Skeletal muscle satellite cell (primary cell): ENCODE data around the gene ATP8A2.
A peak's percentile ranks its signal among the peaks of the same experiment; 100 is the strongest.

Experiments
- H3K27me3 ChIP-seq: 2 replicates; pipeline ENCODE4 v1.7.0; 2013; ENCODE audit warnings: low read length; ENCODE audit not compliant: control insufficient read depth, insufficient read depth
- H3K36me3 ChIP-seq: 2 replicates; pipeline ENCODE4 v1.7.0; 2013; ENCODE audit warnings: mild to moderate bottlenecking, control low read depth, low read length; ENCODE audit not compliant: insufficient read depth
- H3K4me1 ChIP-seq: 2 replicates; pipeline ENCODE4 v1.7.0; 2013; ENCODE audit warnings: low read length; ENCODE audit not compliant: control insufficient read depth, insufficient read depth
- H3K4me2 ChIP-seq: 2 replicates; pipeline ENCODE4 v1.7.0; 2013; ENCODE audit warnings: mild to moderate bottlenecking, low read length
- H3K4me3 ChIP-seq: 2 replicates; pipeline ENCODE4 v1.7.0; 2013; ENCODE audit warnings: low read length
- H3K9ac ChIP-seq: 2 replicates; pipeline ENCODE4 v1.7.0; 2013; ENCODE audit warnings: mild to moderate bottlenecking, low read depth, low read length, moderate library complexity
- H3K9me3 ChIP-seq: replicated peaks from 2 replicates; pipeline ENCODE4 v1.7.0; 2013; ENCODE audit warnings: mild to moderate bottlenecking, control low read depth, low read length

ATP8A2 gene

DNA sequence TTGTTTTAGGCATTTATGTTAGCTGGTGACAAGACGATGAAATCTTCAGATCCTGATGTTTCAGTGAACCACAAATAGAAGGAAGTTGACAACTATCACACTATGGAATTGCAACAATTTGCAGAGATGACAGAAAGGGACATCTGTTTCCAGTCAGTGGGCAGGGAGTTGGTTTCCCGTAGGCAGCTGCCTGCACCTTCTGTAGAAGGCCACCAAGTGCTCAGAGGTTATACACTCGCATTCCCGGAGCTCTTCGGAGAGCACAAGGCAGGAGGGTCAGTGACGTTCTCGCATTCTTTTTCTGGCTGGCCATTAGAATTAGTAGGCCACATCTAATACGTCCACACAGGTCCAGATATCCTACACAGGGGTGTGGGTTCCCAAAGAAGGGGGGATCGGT, 550.6 kb downstream of the ATP8A2 start:
- Histone ChIP-seq H3K9me3 (no peaks in the 10 kb centered on the region), H3K9ac (peak overlapping the region; percentile 40), H3K4me3 (no peak overlapping the region), H3K4me1 (peaks cover 20% of the 10 kb centered on the region), H3K4me2 (no peak overlapping the region), H3K36me3 (no peaks in the 10 kb centered on the region), H3K27me3 (no peaks in the 10 kb centered on the region)

- Histone ChIP-seq H3K4me1 (peaks cover 20% of the 10 kb centered on the region), H3K36me3 (no peaks in the 10 kb centered on the region), H3K27me3 (no peaks in the 10 kb centered on the region), H3K9me3 (no peaks in the 10 kb centered on the region), H3K9ac (peak overlapping the region; percentile 40), H3K4me3 (no peak overlapping the region), H3K4me2 (no peak overlapping the region)
These were observed 551.7 kb downstream of the ATP8A2 start for GRCh38 chr13:25923217-25924085.

DNA sequence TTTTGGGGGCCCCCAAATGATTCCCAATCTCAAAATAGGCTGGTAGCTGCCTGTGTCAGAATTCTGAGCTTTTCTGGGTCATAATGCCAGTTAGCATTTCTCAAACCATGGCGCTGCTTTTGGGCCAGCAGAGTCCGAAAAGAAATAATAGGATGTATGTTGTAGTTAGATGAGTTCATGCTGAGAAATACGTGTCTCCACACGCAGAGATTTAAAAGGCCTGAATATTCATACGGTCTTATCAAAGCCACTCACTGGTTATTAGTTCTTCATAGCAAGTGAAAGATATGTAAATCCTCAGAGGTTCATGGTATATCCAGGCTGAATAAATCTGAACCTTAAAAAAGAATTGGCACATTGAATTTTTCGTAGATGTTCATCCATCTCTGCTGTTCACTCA, 555.6 kb downstream of the ATP8A2 start:
- no peaks in the 10 kb centered on the region for H3K9me3 ChIP-seq

DNA sequence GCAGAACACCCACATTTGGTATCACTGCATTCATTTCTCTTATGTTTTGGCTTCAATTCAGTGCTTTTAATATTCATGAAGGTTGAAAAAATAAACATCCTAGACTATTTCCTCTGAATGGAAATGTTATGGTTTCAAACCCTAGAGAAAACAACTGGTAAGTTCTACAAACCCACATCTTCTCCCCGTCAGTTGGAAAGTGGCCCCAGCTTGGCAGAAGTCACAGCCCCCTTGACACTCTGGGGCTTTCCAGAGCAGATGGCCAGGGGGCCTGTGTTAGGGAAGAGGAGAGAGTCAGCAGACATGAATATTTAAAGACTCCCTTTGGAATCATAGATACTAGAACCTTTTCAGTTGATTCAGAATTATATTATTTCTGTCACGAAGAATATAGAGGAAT, 556.2 kb downstream of the ATP8A2 start:
- Histone ChIP-seq H3K4me1 (peaks cover 8% of the 10 kb centered on the region), H3K4me3 (no peak overlapping the region), H3K36me3 (no peaks in the 10 kb centered on the region), H3K9me3 (no peaks in the 10 kb centered on the region), H3K9ac (no peak overlapping the region), H3K27me3 (no peaks in the 10 kb centered on the region), H3K4me2 (no peak overlapping the region)

More for the DNA sequence above, 555.6 kb downstream of the ATP8A2 start:
- Histone ChIP-seq H3K4me2 (no peak overlapping the region), H3K27me3 (no peaks in the 10 kb centered on the region), H3K4me3 (no peak overlapping the region), H3K36me3 (no peaks in the 10 kb centered on the region), H3K9ac (no peak overlapping the region), H3K4me1 (peaks cover 14% of the 10 kb centered on the region)

- no peak overlapping the region for H3K4me3 ChIP-seq
- H3K9me3 ChIP-seq, result no peaks in the 10 kb centered on the region
- no peaks in the 10 kb centered on the region for H3K36me3 ChIP-seq
- no peak overlapping the region for H3K4me2 ChIP-seq
- no peaks in the 10 kb centered on the region for H3K27me3 ChIP-seq
- H3K9ac ChIP-seq, result no peak overlapping the region
- peaks cover under 1% of the 10 kb centered on the region for H3K4me1 ChIP-seq
These were observed 557.2 kb downstream of the ATP8A2 start for GRCh38 chr13:25928941-25929505.

- no peaks in the 10 kb centered on the region for H3K27me3 ChIP-seq
- H3K36me3 ChIP-seq, result no peaks in the 10 kb centered on the region
- no peak overlapping the region for H3K4me3 ChIP-seq
- H3K4me2 ChIP-seq, result no peak overlapping the region
- no peaks in the 10 kb centered on the region for H3K4me1 ChIP-seq
- H3K9me3 ChIP-seq, result no peaks in the 10 kb centered on the region
- no peak overlapping the region for H3K9ac ChIP-seq
These were observed 558.0 kb downstream of the ATP8A2 start for GRCh38 chr13:25929816-25930215.

- H3K27me3 ChIP-seq, result no peaks in the 10 kb centered on the region
- H3K9me3 ChIP-seq, result no peaks in the 10 kb centered on the region
- no peak overlapping the region for H3K4me3 ChIP-seq
- no peak overlapping the region for H3K9ac ChIP-seq
- no peaks in the 10 kb centered on the region for H3K36me3 ChIP-seq
- no peak overlapping the region for H3K4me2 ChIP-seq
- H3K4me1 ChIP-seq, result no peaks in the 10 kb centered on the region
These were observed 558.9 kb downstream of the ATP8A2 start for GRCh38 chr13:25930653-25931052.

DNA sequence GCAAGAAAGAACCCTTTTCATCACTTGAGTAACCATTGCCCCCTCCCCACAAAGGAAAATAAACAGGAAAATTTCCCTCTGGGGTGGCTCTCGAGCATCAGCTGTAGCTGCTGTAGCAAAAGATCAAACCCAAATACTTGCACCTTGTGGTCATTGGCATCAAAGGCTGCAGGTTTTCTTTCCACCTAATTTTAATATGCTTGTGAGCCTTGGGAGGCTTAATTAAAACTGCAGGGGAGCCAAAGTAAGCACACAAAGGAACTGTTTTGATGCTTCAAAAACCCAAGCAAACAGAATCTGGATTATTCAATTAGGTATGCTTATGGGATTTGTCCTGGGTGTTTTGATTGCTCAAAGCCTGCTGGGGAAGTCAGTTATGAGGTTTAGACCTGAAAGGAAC, 560.6 kb downstream of the ATP8A2 start:
- Histone ChIP-seq H3K4me1 (no peaks in the 10 kb centered on the region), H3K4me2 (no peak overlapping the region), H3K4me3 (no peak overlapping the region), H3K36me3 (no peaks in the 10 kb centered on the region), H3K27me3 (no peaks in the 10 kb centered on the region), H3K9ac (no peak overlapping the region), H3K9me3 (no peaks in the 10 kb centered on the region)

DNA sequence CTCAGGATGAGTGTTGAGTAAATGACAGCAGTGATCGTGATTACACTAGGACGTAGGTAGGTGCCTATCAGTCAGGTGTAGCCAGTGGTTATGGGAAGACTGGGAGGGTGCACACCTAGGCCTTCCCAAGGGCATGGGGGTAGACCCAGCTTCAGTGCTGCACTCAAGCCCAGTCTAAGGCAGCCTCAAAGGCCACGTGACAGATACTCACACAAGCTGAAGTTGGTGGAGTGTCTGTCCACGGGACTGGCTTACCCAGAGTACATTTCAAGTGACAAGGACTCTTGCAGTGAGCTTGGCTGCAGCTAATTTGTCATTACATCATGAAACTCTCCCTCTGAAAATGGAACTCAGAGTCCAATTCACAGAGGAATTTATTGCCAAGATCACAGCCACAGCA, 561.7 kb downstream of the ATP8A2 start:
- Histone ChIP-seq H3K9me3 (no peaks in the 10 kb centered on the region), H3K27me3 (no peaks in the 10 kb centered on the region), H3K9ac (no peak overlapping the region), H3K4me3 (no peak overlapping the region), H3K4me1 (no peaks in the 10 kb centered on the region), H3K4me2 (no peak overlapping the region), H3K36me3 (no peaks in the 10 kb centered on the region)

DNA sequence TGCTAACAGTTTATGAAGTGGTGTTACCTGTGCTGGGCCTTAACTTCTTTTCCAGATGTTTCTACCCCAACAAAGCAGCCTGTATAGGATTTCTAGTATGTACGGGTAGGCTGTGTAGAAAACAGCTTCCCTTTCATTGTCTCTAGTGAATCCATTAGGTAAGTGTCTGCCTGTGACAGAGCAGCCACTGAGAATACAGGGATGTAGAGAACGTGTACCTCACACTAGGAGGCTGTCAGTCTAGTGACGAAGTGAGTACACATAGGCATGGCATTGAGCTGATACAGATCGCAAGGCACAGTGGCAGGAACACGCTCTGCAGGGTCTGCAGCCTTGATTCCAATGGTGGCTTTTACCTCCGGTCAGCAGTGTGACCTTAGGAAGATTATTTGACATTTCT, 562.4 kb downstream of the ATP8A2 start:
- H3K4me1 ChIP-seq, result no peaks in the 10 kb centered on the region
- no peaks in the 10 kb centered on the region for H3K36me3 ChIP-seq
- no peak overlapping the region for H3K4me3 ChIP-seq
- H3K4me2 ChIP-seq, result no peak overlapping the region
- no peaks in the 10 kb centered on the region for H3K9me3 ChIP-seq
- H3K9ac ChIP-seq, result no peak overlapping the region
- H3K27me3 ChIP-seq, result no peaks in the 10 kb centered on the region

GRCh38 chr13:25939961-25940687, 568.4 kb downstream of the ATP8A2 start:
- Histone ChIP-seq H3K9ac (no peak overlapping the region), H3K36me3 (no peaks in the 10 kb centered on the region), H3K4me3 (no peak overlapping the region), H3K4me1 (peaks cover 6% of the 10 kb centered on the region), H3K4me2 (no peak overlapping the region), H3K9me3 (no peaks in the 10 kb centered on the region), H3K27me3 (no peaks in the 10 kb centered on the region)
